ENCODE results near the gene DACH1. TPM values are rescaled to one million over a fixed set of nuclear protein-coding genes. Genes with fewer than 3 reads are reported as not detected.

DACH1 gene
- total and polyA plus RNA-seq, 2 of the 8 experiments (the other 6 are each of a cell fraction or from before 2014, with no cell fraction given): 0.12 to 0.67 TPM

DNA sequence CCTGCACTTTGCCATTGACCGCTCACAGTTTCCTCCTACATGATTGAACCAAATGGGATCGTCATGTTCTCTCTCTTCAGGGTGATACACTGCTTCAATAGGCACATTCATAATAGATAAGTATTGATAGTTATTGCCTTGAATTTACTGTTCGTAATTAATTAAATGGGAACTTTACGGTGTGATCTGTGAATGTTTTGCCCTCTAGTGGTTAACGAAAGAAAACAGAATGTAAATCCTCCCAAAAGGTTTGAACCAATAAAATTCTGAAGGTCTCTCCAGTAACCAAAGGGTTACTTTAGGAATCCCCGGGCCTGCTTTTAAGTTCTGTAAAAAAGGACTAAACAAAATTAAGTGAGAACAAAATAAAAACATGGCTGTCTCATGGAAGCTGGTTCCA lies 389.3 kb downstream of the DACH1 start:
- no peak overlapping the region for H3K9ac ChIP-seq (replicated peaks in 1 of 4; ENCODE audit: extremely low read depth in 1 of 4, low read depth in 3 of 4, low read length in 3 of 4)
- no peak overlapping the region for H3K56ac ChIP-seq (replicated peaks; ENCODE audit: insufficient read length, low read depth, low read length)
- H2BK20ac ChIP-seq (ENCODE audit: low read length): no peak overlapping the region
- no peak for DNase-seq (ENCODE audit: low read depth in 1 of 2, low spot score in 2 of 2)
- no peak overlapping the region for H2BK120ac ChIP-seq (replicated peaks; ENCODE audit: low read depth, low read length)
- 58% methylated on average over 6 of the region's 6 CpGs; no CpG with 5 or more reads in 1 of the 2 experiments for WGBS, 2 experiments (ENCODE audit: extremely low coverage in 1 of 2, insufficient coverage in 1 of 2, insufficient read length in 1 of 2, insufficient replicate concordance in 2 of 2, low coverage in 1 of 2, low lambda C conversion rate in 2 of 2, missing lambda C conversion rate in 1 of 2)
- no peak overlapping the region for H3K27ac ChIP-seq (ENCODE audit: low read depth, low read length)
- H3K9me3 ChIP-seq (ENCODE audit: insufficient read depth in 2 of 2, low read depth in 1 of 2, low read length in 1 of 2): no peaks in the 10 kb centered on the region
- no peaks in the 10 kb centered on the region for H3K36me3 ChIP-seq (ENCODE audit: control insufficient read depth in 2 of 4, insufficient read depth in 4 of 4, low read length in 3 of 4)
- no peaks in the 10 kb centered on the region for H3K4me1 ChIP-seq (replicated peaks in 1 of 4; ENCODE audit: control insufficient read depth in 3 of 4, insufficient read depth in 4 of 4, low read length in 3 of 4)
- no peak overlapping the region for H3K23ac ChIP-seq (ENCODE audit: insufficient read length)
- ChIA-PET CTCF (ENCODE audit: partially characterized antibody) (interaction anchor here (0.9 to 1.8 kb wide), 3 partner anchors 23 to 238 kb away, joined by 3 read pairs; no protein-coding TSS in a partner anchor), POLR2A (ENCODE audit: partially characterized antibody) (no interaction called here)
- H4K8ac ChIP-seq (ENCODE audit: extremely low read depth, insufficient read depth, low read length): no peak overlapping the region
- H3K79me2 ChIP-seq (ENCODE audit: control insufficient read depth in 1 of 2, insufficient read depth in 2 of 2, low read length in 2 of 2): no peaks in the 10 kb centered on the region
- H2AFZ ChIP-seq (ENCODE audit: low read length): no peak overlapping the region
- TF ChIP-seq RAD21 (IDR thresholded peaks at IDR 0.05 in 1 of 2, conservative IDR thresholded peaks at IDR 0.05 in 1 of 2; ENCODE audit: low read depth in 2 of 2, low read length in 2 of 2) (peak; percentile 39 to 45; a peak in 3 of 4 replicates), SP2 (IDR thresholded peaks at IDR 0.05; ENCODE audit: low read length) (no peak), SIRT6 (IDR thresholded peaks at IDR 0.05; ENCODE audit: low read length) (no peak), CBX8 (IDR thresholded peaks at IDR 0.05; ENCODE audit: borderline replicate concordance, low read depth, low read length) (no peak), EGR1 (IDR thresholded peaks at IDR 0.05; ENCODE audit: borderline replicate concordance, low read depth, low read length) (no peak), TCF12 (IDR thresholded peaks at IDR 0.05; ENCODE audit: low read depth, low read length) (no peak), EZH2 (IDR thresholded peaks at IDR 0.05; ENCODE audit: low read depth, low read length, severe bottlenecking) (no peak)
- TF ChIP-seq, protein P1, sequence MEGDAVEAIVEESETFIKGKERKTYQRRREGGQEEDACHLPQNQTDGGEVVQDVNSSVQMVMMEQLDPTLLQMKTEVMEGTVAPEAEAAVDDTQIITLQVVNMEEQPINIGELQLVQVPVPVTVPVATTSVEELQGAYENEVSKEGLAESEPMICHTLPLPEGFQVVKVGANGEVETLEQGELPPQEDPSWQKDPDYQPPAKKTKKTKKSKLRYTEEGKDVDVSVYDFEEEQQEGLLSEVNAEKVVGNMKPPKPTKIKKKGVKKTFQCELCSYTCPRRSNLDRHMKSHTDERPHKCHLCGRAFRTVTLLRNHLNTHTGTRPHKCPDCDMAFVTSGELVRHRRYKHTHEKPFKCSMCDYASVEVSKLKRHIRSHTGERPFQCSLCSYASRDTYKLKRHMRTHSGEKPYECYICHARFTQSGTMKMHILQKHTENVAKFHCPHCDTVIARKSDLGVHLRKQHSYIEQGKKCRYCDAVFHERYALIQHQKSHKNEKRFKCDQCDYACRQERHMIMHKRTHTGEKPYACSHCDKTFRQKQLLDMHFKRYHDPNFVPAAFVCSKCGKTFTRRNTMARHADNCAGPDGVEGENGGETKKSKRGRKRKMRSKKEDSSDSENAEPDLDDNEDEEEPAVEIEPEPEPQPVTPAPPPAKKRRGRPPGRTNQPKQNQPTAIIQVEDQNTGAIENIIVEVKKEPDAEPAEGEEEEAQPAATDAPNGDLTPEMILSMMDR (IDR thresholded peaks at IDR 0.05; ENCODE audit: control extremely low read depth in 1 of 3, insufficient read depth in 1 of 3, low read depth in 1 of 3, low read length in 3 of 3): peak in 2 of 3 experiments; percentile 19 to 33; a peak in 2 of 4 replicates
- no peak overlapping the region for H3K4me2 ChIP-seq (ENCODE audit: insufficient read depth in 1 of 2, low read depth in 2 of 2, low read length in 2 of 2)
- no peak overlapping the region for H3K4ac ChIP-seq (replicated peaks; ENCODE audit: insufficient read length, low read depth, low read length)
- no peaks in the 10 kb centered on the region for H3K23me2 ChIP-seq (ENCODE audit: low read depth, low read length)
- FAIRE-seq: no peak
- H3K18ac ChIP-seq (ENCODE audit: extremely low read depth, low read length): no peak overlapping the region
- H2BK5ac ChIP-seq (ENCODE audit: low read depth, low read length): no peak overlapping the region
- no peak overlapping the region for H2BK12ac ChIP-seq (ENCODE audit: low read depth, low read length)
- no peak overlapping the region for H4K5ac ChIP-seq (ENCODE audit: insufficient read length, low read depth, low read length)
- H3K4me3 ChIP-seq (ENCODE audit: extremely low read depth in 1 of 4, insufficient read depth in 2 of 4, low read depth in 3 of 4, low read length in 4 of 4): no peak overlapping the region
- H3K14ac ChIP-seq (ENCODE audit: insufficient read length): no peak overlapping the region
- H3K79me1 ChIP-seq (ENCODE audit: low read depth, low read length): no peaks in the 10 kb centered on the region
- no peak overlapping the region for H4K91ac ChIP-seq (replicated peaks; ENCODE audit: insufficient read length, low read length)
- H2BK15ac ChIP-seq (ENCODE audit: low read length): no peak overlapping the region
- no peaks in the 10 kb centered on the region for H3K27me3 ChIP-seq (replicated peaks in 1 of 4; ENCODE audit: control insufficient read depth in 3 of 4, extremely low read depth in 1 of 4, insufficient read depth in 3 of 4, low read length in 3 of 4)
- no peaks in the 10 kb centered on the region for H4K20me1 ChIP-seq (replicated peaks in 1 of 2; ENCODE audit: control insufficient read depth in 1 of 2, insufficient read depth in 2 of 2, low read length in 2 of 2)
- H2AK5ac ChIP-seq (ENCODE audit: low read depth, low read length): no peak overlapping the region

Data from H1 (cell line).